GM23338 (cell line): ENCODE results near the gene PTPRN2. TPM values are rescaled to one million over a fixed set of nuclear protein-coding genes. Genes with fewer than 3 reads are reported as not detected.

Source experiments
- ATAC-seq: fragments of 200-7000 bp; cut with Tn5 transposase; 3 replicates; pipeline ENCODE4 v1.9.1; 2020
- DNase-seq: peaks from one replicate; pipeline ENCODE4 v3.0.0-alpha.2; 2015; ENCODE audit warnings: low spot score
- H2AFZ ChIP-seq: fragments of 200-600 bp; sonication (generic); 2 replicates; pipeline ENCODE4 v1.8.0; 2016; ENCODE audit warnings: antibody characterized with exemption, mild to moderate bottlenecking, moderate library complexity
- H3F3A ChIP-seq: fragments of 200-600 bp; sonication (generic); replicated peaks from 2 replicates; pipeline ENCODE4 v1.8.0; 2017; ENCODE audit warnings: antibody characterized with exemption, mixed run types, low read depth
- H3K27ac ChIP-seq: fragments of 200-600 bp; sonication (generic); 2 replicates; pipeline ENCODE4 v1.6.1; 2016; ENCODE audit warnings: low read depth
- H3K27me3 ChIP-seq: fragments of 200-600 bp; sonication (generic); 2 replicates; pipeline ENCODE4 v1.8.0; 2016; ENCODE audit warnings: mild to moderate bottlenecking, mixed run types, moderate library complexity; ENCODE audit not compliant: insufficient read depth
- H3K36me3 ChIP-seq: fragments of 200-600 bp; sonication (generic); 2 replicates; pipeline ENCODE4 v1.8.0; 2016; ENCODE audit warnings: mild to moderate bottlenecking; ENCODE audit not compliant: insufficient read depth
- H3K4me1 ChIP-seq: fragments of 200-600 bp; sonication (generic); 2 replicates; pipeline ENCODE4 v1.8.0; 2016; ENCODE audit warnings: mild to moderate bottlenecking, moderate library complexity; ENCODE audit not compliant: insufficient read depth
- H3K4me2 ChIP-seq: fragments of 200-600 bp; sonication (generic); 2 replicates; pipeline ENCODE4 v1.7.1; 2017; ENCODE audit warnings: mixed run types
- H3K4me3 ChIP-seq: fragments of 200-600 bp; sonication (generic); 2 replicates; pipeline ENCODE4 v1.6.1; 2016; ENCODE audit warnings: mixed run types
- H3K79me2 ChIP-seq: fragments of 200-600 bp; sonication (generic); replicated peaks from 2 replicates; pipeline ENCODE4 v1.8.0; 2017; ENCODE audit warnings: mild to moderate bottlenecking; ENCODE audit not compliant: insufficient read depth
- H3K9me2 ChIP-seq: fragments of 200-600 bp; sonication (generic); 2 replicates; pipeline ENCODE4 v1.8.0; 2017; ENCODE audit not compliant: insufficient read depth
- H4K20me1 ChIP-seq: fragments of 200-600 bp; sonication (generic); replicated peaks from 2 replicates; pipeline ENCODE4 v1.8.0; 2017; ENCODE audit warnings: mild to moderate bottlenecking; ENCODE audit not compliant: insufficient read depth
- H3K27ac Mint-ChIP-seq: 2 replicates; pipeline ENCODE4 v1.8.0; 2020; ENCODE audit warnings: inconsistent platforms, mild to moderate bottlenecking, moderate library complexity, mixed read lengths
- H3K27me3 Mint-ChIP-seq: 3 replicates; pipeline ENCODE4 v1.8.0; 2022; ENCODE audit warnings: low read depth, mild to moderate bottlenecking, moderate library complexity, mixed read lengths, inconsistent platforms; ENCODE audit not compliant: insufficient read depth, poor library complexity
- H3K36me3 Mint-ChIP-seq: 3 replicates; pipeline ENCODE4 v1.8.0; 2021; ENCODE audit warnings: low read depth, mild to moderate bottlenecking, inconsistent platforms, moderate library complexity, mixed read lengths
- H3K4me1 Mint-ChIP-seq: 3 replicates; pipeline ENCODE4 v1.8.0; 2020; ENCODE audit warnings: mild to moderate bottlenecking, inconsistent platforms, mixed read lengths
- H3K4me3 Mint-ChIP-seq: 3 replicates; pipeline ENCODE4 v1.8.0; 2021; ENCODE audit warnings: moderate library complexity, mild to moderate bottlenecking, inconsistent platforms, mixed read lengths
- H3K9me3 Mint-ChIP-seq: 3 replicates; pipeline ENCODE4 v1.8.0; 2020; ENCODE audit warnings: moderate library complexity, mild to moderate bottlenecking, inconsistent platforms, mixed read lengths
- CREB1 ChIP-seq: fragments of 250-450 bp; sonication (Bioruptor Pico); IDR thresholded peaks from 2 replicates; pipeline ENCODE4 v1.5.0; 2020; ENCODE audit warnings: low read depth, mild to moderate bottlenecking, moderate library complexity
- EZH2 ChIP-seq: fragments of 200-600 bp; sonication (generic); IDR thresholded peaks from one replicate; pipeline ENCODE4 v1.8.0; 2017; ENCODE audit warnings: antibody characterized with exemption, mild to moderate bottlenecking, low read depth; ENCODE audit not compliant: unreplicated experiment
- EZH2phosphoT487 ChIP-seq: fragments of 200-600 bp; sonication (generic); IDR thresholded peaks from one replicate; pipeline ENCODE4 v1.8.1; 2018; ENCODE audit warnings: antibody characterized with exemption; ENCODE audit not compliant: unreplicated experiment
- JUNB ChIP-seq: IDR thresholded peaks from one replicate; pipeline ENCODE4 v1.6.1; 2016; ENCODE audit warnings: antibody characterized with exemption; ENCODE audit not compliant: unreplicated experiment
- NANOG ChIP-seq: IDR thresholded peaks from 2 replicates; pipeline ENCODE4 v1.6.1; 2016; ENCODE audit warnings: antibody characterized with exemption, borderline replicate concordance
- STAT1 ChIP-seq: IDR thresholded peaks from one replicate; pipeline ENCODE4 v1.6.1; 2016; ENCODE audit warnings: antibody characterized with exemption; ENCODE audit not compliant: unreplicated experiment
- ZNF331 ChIP-seq: fragments of 250-450 bp; sonication (Bioruptor Pico); IDR thresholded peaks from 2 replicates; pipeline ENCODE4 v1.5.0; 2020; ENCODE audit warnings: low read depth, mild to moderate bottlenecking, moderate library complexity
- polyA plus RNA-seq: library from polyadenylated mRNA; unstranded; fragments of >200 nt; fragmentation: Nextera tagmentation; extraction: Ambion mirVana; gene quantifications from 2 replicates; pipeline ENCODE4 v1.2.1, GENCODE V29; 2016
- total RNA-seq: library from RNA; depleted of rRNA; stranded (reverse); fragments of >200 nt; shearing (Covaris generic); gene quantifications from 2 replicates; pipeline ENCODE4 v1.2.3, GENCODE V29; 2014
- TF ChIP-seq, protein P1 (sequence below): fragments of 250-450 bp; sonication (Bioruptor Pico); IDR thresholded peaks from 2 replicates; pipeline ENCODE4 v1.5.0; 2020; ENCODE audit warnings: mild to moderate bottlenecking, moderate library complexity
- TF ChIP-seq, protein P2 (sequence below), 2 experiments: fragments of 200-600 bp in 1 of 2; sonication (generic) in 1 of 2; conservative IDR thresholded peaks; 2 replicates each; pipeline versions ENCODE4 v1.5.1 to v1.6.1; 2016 to 2017; ENCODE audit warnings: antibody characterized with exemption in 2 of 2, low read depth in 2 of 2, mild to moderate bottlenecking in 2 of 2, moderate library complexity in 1 of 2
- TF ChIP-seq, protein P3 (sequence below): IDR thresholded peaks from 2 replicates; pipeline ENCODE4 v1.6.1; 2016; ENCODE audit warnings: antibody characterized with exemption

PTPRN2 gene
- total and polyA plus RNA-seq, 2 experiments from 2014 or later: 0.87 to 4.0 TPM

DNA sequence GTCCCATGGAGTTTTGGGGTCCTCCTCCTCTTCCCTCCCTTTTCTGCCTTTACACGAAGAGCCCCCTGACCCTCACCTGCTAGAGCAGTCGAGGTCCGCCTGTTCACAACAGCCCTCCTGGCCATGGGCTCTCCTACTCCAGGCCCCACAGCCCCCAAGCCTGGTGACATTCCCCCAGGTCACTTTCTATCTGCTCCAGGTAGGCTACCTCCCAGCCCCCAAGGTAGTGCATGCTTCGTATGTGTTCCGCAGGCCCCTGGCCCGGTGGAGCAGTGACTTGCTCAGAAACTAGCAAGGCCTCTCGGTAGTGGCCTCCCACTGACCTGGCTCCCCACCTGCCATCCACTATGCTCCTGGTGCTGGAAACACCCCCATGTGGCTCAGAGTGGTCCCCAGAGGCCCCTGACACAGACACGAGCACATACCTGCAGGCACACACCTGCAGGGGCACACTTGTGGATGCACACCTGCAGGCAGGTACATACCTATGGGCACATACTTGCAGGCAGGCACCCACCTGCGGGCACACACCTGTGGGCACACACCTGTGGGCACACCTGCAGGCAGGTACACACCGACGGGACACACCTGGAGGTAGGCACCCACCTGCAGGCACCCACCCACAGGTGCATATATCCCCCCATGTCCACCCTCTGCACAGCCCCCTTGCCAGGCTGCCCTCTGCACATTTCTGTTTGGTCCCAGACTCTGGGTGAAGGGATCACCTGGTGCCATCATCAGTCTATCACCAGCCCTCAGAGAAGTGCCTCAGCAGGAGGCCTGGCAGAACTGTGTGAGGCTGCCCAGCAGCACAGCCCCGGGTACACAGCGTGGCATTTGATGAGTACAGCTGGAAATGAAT is 322.5 kb downstream of the PTPRN2 start (continued):
- TF ChIP-seq, protein P1, sequence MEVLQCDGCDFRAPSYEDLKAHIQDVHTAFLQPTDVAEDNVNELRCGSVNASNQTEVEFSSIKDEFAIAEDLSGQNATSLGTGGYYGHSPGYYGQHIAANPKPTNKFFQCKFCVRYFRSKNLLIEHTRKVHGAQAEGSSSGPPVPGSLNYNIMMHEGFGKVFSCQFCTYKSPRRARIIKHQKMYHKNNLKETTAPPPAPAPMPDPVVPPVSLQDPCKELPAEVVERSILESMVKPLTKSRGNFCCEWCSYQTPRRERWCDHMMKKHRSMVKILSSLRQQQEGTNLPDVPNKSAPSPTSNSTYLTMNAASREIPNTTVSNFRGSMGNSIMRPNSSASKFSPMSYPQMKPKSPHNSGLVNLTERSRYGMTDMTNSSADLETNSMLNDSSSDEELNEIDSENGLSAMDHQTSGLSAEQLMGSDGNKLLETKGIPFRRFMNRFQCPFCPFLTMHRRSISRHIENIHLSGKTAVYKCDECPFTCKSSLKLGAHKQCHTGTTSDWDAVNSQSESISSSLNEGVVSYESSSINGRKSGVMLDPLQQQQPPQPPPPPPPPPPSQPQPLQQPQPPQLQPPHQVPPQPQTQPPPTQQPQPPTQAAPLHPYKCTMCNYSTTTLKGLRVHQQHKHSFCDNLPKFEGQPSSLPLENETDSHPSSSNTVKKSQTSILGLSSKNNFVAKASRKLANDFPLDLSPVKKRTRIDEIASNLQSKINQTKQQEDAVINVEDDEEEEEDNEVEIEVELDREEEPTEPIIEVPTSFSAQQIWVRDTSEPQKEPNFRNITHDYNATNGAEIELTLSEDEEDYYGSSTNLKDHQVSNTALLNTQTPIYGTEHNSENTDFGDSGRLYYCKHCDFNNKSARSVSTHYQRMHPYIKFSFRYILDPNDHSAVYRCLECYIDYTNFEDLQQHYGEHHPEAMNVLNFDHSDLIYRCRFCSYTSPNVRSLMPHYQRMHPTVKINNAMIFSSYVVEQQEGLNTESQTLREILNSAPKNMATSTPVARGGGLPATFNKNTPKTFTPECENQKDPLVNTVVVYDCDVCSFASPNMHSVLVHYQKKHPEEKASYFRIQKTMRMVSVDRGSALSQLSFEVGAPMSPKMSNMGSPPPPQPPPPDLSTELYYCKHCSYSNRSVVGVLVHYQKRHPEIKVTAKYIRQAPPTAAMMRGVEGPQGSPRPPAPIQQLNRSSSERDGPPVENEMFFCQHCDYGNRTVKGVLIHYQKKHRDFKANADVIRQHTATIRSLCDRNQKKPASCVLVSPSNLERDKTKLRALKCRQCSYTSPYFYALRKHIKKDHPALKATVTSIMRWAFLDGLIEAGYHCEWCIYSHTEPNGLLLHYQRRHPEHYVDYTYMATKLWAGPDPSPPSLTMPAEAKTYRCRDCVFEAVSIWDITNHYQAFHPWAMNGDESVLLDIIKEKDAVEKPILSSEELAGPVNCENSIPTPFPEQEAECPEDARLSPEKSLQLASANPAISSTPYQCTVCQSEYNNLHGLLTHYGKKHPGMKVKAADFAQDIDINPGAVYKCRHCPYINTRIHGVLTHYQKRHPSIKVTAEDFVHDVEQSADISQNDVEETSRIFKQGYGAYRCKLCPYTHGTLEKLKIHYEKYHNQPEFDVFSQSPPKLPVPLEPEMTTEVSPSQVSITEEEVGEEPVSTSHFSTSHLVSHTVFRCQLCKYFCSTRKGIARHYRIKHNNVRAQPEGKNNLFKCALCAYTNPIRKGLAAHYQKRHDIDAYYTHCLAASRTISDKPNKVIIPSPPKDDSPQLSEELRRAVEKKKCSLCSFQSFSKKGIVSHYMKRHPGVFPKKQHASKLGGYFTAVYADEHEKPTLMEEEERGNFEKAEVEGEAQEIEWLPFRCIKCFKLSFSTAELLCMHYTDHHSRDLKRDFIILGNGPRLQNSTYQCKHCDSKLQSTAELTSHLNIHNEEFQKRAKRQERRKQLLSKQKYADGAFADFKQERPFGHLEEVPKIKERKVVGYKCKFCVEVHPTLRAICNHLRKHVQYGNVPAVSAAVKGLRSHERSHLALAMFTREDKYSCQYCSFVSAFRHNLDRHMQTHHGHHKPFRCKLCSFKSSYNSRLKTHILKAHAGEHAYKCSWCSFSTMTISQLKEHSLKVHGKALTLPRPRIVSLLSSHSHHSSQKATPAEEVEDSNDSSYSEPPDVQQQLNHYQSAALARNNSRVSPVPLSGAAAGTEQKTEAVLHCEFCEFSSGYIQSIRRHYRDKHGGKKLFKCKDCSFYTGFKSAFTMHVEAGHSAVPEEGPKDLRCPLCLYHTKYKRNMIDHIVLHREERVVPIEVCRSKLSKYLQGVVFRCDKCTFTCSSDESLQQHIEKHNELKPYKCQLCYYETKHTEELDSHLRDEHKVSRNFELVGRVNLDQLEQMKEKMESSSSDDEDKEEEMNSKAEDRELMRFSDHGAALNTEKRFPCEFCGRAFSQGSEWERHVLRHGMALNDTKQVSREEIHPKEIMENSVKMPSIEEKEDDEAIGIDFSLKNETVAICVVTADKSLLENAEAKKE (CRISPR knock-in tag): no peak
- TF ChIP-seq NANOG: no peak
- TF ChIP-seq STAT1: no peak
- TF ChIP-seq EZH2: no peak
- TF ChIP-seq CREB1 (CRISPR knock-in tag): no peak
- no peak for TF ChIP-seq JUNB
- TF ChIP-seq ZNF331 (CRISPR knock-in tag): no peak

DNA sequence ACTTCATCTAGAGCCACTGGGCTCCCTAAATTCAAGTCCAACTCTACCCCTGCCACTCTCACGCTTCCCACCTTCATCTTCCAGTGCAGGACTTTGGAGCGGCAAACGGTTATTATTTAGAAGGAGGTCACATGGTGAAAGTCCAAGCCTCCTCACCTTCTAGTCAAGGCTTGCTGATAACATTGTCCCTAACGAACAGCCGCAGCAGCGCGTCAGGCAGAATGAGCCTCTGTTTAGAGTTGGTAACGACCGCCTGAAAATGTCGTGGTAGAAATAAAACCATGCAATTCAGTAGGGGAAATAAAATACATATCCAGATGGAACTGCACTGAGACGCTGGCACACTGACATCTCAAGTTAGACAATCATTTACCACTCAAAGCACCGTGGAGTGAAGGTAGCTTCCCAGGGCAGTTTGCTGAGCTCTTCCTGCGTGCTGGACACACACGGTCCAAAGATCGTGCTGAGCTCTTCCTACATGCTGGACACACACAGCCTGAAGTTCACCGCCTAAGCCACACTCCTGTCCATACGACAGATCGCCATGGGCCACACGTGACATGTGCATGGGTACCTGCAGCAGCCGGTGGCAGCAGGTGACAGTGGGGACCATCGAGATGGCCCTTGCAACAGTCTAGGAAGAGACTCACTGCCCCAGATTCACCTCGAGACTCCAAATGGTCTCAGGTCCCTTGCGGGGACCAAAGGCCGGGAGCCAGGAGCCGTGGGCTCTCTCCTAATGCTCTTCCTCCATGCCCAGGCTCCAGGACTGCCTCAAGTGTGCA is 323.5 kb downstream of the PTPRN2 start:
- H3K27ac ChIP-seq: no peak overlapping the region
- H3K36me3 ChIP-seq: peaks cover 7% of the 10 kb centered on the region; the same call in 1 of the 2 replicates
- H3K4me1 ChIP-seq: no peaks in the 10 kb centered on the region
- no peaks in the 10 kb centered on the region for H3K9me2 ChIP-seq
- no peak overlapping the region for H3K4me2 ChIP-seq
- H3K27me3 ChIP-seq: no peaks in the 10 kb centered on the region
- H3K79me2 ChIP-seq: no peaks in the 10 kb centered on the region
- H2AFZ ChIP-seq: no peak overlapping the region
- H3K4me3 ChIP-seq: no peak overlapping the region
- no peaks in the 10 kb centered on the region for H3K4me1 Mint-ChIP-seq
- DNase-seq (no peak), ATAC-seq (no peak)
- H3K9me3 Mint-ChIP-seq: peaks cover 30% of the 10 kb centered on the region
- H3K4me3 Mint-ChIP-seq: no peak overlapping the region
- no peaks in the 10 kb centered on the region for H4K20me1 ChIP-seq
- H3K27me3 Mint-ChIP-seq: peaks cover 4% of the 10 kb centered on the region
- H3K27ac Mint-ChIP-seq: no peak overlapping the region
- H3F3A ChIP-seq: peaks cover 8% of the 10 kb centered on the region
- H3K36me3 Mint-ChIP-seq: peaks cover 49% of the 10 kb centered on the region
- TF ChIP-seq CREB1 (CRISPR knock-in tag) (no peak), STAT1 (no peak), ZNF331 (CRISPR knock-in tag) (no peak), JUNB (no peak), EZH2 (no peak), EZH2phosphoT487 (no peak)
- TF ChIP-seq, protein P2, sequence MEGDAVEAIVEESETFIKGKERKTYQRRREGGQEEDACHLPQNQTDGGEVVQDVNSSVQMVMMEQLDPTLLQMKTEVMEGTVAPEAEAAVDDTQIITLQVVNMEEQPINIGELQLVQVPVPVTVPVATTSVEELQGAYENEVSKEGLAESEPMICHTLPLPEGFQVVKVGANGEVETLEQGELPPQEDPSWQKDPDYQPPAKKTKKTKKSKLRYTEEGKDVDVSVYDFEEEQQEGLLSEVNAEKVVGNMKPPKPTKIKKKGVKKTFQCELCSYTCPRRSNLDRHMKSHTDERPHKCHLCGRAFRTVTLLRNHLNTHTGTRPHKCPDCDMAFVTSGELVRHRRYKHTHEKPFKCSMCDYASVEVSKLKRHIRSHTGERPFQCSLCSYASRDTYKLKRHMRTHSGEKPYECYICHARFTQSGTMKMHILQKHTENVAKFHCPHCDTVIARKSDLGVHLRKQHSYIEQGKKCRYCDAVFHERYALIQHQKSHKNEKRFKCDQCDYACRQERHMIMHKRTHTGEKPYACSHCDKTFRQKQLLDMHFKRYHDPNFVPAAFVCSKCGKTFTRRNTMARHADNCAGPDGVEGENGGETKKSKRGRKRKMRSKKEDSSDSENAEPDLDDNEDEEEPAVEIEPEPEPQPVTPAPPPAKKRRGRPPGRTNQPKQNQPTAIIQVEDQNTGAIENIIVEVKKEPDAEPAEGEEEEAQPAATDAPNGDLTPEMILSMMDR (conservative IDR thresholded peaks at IDR 0.05; ENCODE audit: low read depth in 2 of 2): no peak
- TF ChIP-seq, protein P3, sequence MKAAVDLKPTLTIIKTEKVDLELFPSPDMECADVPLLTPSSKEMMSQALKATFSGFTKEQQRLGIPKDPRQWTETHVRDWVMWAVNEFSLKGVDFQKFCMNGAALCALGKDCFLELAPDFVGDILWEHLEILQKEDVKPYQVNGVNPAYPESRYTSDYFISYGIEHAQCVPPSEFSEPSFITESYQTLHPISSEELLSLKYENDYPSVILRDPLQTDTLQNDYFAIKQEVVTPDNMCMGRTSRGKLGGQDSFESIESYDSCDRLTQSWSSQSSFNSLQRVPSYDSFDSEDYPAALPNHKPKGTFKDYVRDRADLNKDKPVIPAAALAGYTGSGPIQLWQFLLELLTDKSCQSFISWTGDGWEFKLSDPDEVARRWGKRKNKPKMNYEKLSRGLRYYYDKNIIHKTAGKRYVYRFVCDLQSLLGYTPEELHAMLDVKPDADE: no peak
